SK-N-SH (cell line): ENCODE data around the gene FYN. TPM values are rescaled to one million over a fixed set of nuclear protein-coding genes. Genes with fewer than 3 reads are reported as not detected.
A peak's percentile ranks its signal among the peaks of the same experiment; 100 is the strongest.

ENCODE experiments used
- CTCF ChIA-PET: fragments of 300-600, 350-600 bp; formaldehyde crosslinking; extraction: SDS; loops from one replicate; lab custom pipeline; 2021; lab: Yijun Ruan, JAX
- POLR2A ChIA-PET: fragments of 350-600 bp; sonication (Branson Sonifier 250); formaldehyde crosslinking; extraction: SDS; loops from one replicate; lab custom pipeline; 2020; ENCODE audit warnings: antibody characterized with exemption, inconsistent platforms; lab: Yijun Ruan, JAX
- DNase-seq: peaks from one replicate; pipeline ENCODE4 v3.0.0; 2012
- H2AFZ ChIP-seq: fragments of 200-600 bp; sonication (generic); 2 replicates; pipeline ENCODE4 v1.8.1; 2016; ENCODE audit warnings: antibody characterized with exemption, mild to moderate bottlenecking, low read depth
- H3F3A ChIP-seq: fragments of 200-600 bp; sonication (generic); replicated peaks from 2 replicates; pipeline ENCODE3; 2016; ENCODE audit warnings: antibody characterized with exemption, mild to moderate bottlenecking; ENCODE audit not compliant: insufficient read depth
- H3K27ac ChIP-seq, 2 experiments: fragments of 200-500 bp in 1 of 2; fragments of 200-600 bp in 1 of 2; sonication (Bioruptor generic) in 1 of 2; sonication (generic), shearing (Covaris generic) in 1 of 2; 2 replicates each; pipeline versions ENCODE4 v1.5.1 to v1.6.1; 2014 to 2016; ENCODE audit warnings: low read depth in 2 of 2, inconsistent platforms in 1 of 2, low read length in 1 of 2, mild to moderate bottlenecking in 1 of 2, mixed read lengths in 1 of 2
- H3K27me3 ChIP-seq: fragments of 200-600 bp; sonication (generic), shearing (Covaris generic); 2 replicates; pipeline ENCODE4 v1.6.1; 2016; ENCODE audit warnings: mixed run types; ENCODE audit not compliant: insufficient read depth
- H3K36me3 ChIP-seq, 2 experiments: fragments of 200-500 bp in 1 of 2; fragments of 200-600 bp in 1 of 2; sonication (Bioruptor generic) in 1 of 2; sonication (generic) in 1 of 2; replicated peaks in 1 of 2; 2 replicates each; pipeline versions ENCODE3 to v1.5.1; 2014 to 2016; ENCODE audit warnings: low read length in 1 of 2, mild to moderate bottlenecking in 1 of 2; ENCODE audit not compliant: insufficient read depth in 2 of 2, control insufficient read depth in 1 of 2
- H3K4me1 ChIP-seq, 2 experiments: fragments of 200-500 bp in 1 of 2; fragments of 200-600 bp in 1 of 2; sonication (Bioruptor generic) in 1 of 2; sonication (generic), shearing (Covaris generic) in 1 of 2; 2 replicates each; pipeline versions ENCODE4 v1.5.1 to v1.6.1; 2014 to 2016; ENCODE audit warnings: low read depth in 1 of 2, low read length in 1 of 2, mixed run types in 1 of 2; ENCODE audit not compliant: insufficient read depth in 2 of 2, control insufficient read depth in 1 of 2
- H3K4me2 ChIP-seq: fragments of 200-600 bp; sonication (generic), shearing (Covaris generic); 2 replicates; pipeline ENCODE4 v1.6.1; 2017; ENCODE audit warnings: mixed run types
- H3K4me3 ChIP-seq, 2 experiments: fragments of 200-500 bp in 1 of 2; fragments of 200-600 bp in 1 of 2; sonication (Bioruptor generic) in 1 of 2; sonication (generic), shearing (Covaris generic) in 1 of 2; 2 replicates each; pipeline versions ENCODE4 v1.5.1 to v1.8.1; 2014 to 2016; ENCODE audit warnings: low read depth in 2 of 2, inconsistent platforms in 1 of 2, low read length in 1 of 2, mild to moderate bottlenecking in 1 of 2, mixed read lengths in 1 of 2, moderate library complexity in 1 of 2
- H3K79me2 ChIP-seq: fragments of 200-600 bp; sonication (generic); 2 replicates; pipeline ENCODE4 v1.8.1; 2017; ENCODE audit warnings: mild to moderate bottlenecking; ENCODE audit not compliant: insufficient read depth
- H3K9ac ChIP-seq: fragments of 200-600 bp; sonication (generic); 2 replicates; pipeline ENCODE4 v1.6.1; 2017; ENCODE audit warnings: mixed run types
- H3K9me2 ChIP-seq: fragments of 200-600 bp; sonication (generic); 2 replicates; pipeline ENCODE4 v1.6.1; 2017; ENCODE audit warnings: mixed run types
- H3K9me3 ChIP-seq: fragments of 200-600 bp; sonication (generic); 2 replicates; pipeline ENCODE4 v1.6.1; 2017; ENCODE audit warnings: mixed run types, mild to moderate bottlenecking, moderate library complexity
- H4K20me1 ChIP-seq: fragments of 200-600 bp; sonication (generic); 2 replicates; pipeline ENCODE4 v1.6.1; 2017; ENCODE audit warnings: mild to moderate bottlenecking, mixed run types; ENCODE audit not compliant: insufficient read depth
- CHD2 ChIP-seq: fragments of 150-350 bp; IDR thresholded peaks from 2 replicates; pipeline ENCODE4 v1.6.1; 2018; ENCODE audit warnings: low read length; ENCODE audit not compliant: partially characterized antibody
- EP300 ChIP-seq, 2 experiments: IDR thresholded peaks; 2 replicates each; pipeline versions ENCODE4 v1.4.0 to v1.6.1; 2012; ENCODE audit warnings: borderline replicate concordance in 1 of 2, low read depth in 1 of 2, low read length in 1 of 2
- FOXM1 ChIP-seq: IDR thresholded peaks from 2 replicates; pipeline ENCODE4 v1.4.0; 2012; ENCODE audit warnings: low read depth, mild to moderate bottlenecking
- GABPA ChIP-seq: IDR thresholded peaks from 2 replicates; pipeline ENCODE4 v1.4.0; 2012; ENCODE audit warnings: low read depth, mild to moderate bottlenecking
- GATA2 ChIP-seq: sonication (generic); formaldehyde crosslinking; IDR thresholded peaks from 2 replicates; pipeline ENCODE4 v1.5.0; 2020; ENCODE audit warnings: mild to moderate bottlenecking, missing genetic modification reagents
- MEF2A ChIP-seq: IDR thresholded peaks from 2 replicates; pipeline ENCODE4 v1.4.0; 2012; ENCODE audit warnings: low read depth, borderline replicate concordance
- PBX3 ChIP-seq: IDR thresholded peaks from 2 replicates; pipeline ENCODE4; 2012
- RAD21 ChIP-seq: IDR thresholded peaks from 2 replicates; pipeline ENCODE4 v1.6.1; 2012; ENCODE audit warnings: mild to moderate bottlenecking, low read length
- REST ChIP-seq: IDR thresholded peaks from 2 replicates; pipeline ENCODE4 v1.6.1; 2012; ENCODE audit warnings: mild to moderate bottlenecking, low read depth, low read length, moderate library complexity
- RFX5 ChIP-seq: IDR thresholded peaks from 2 replicates; pipeline ENCODE4 v1.6.1; 2012; ENCODE audit warnings: mild to moderate bottlenecking, improper control_type of control experiment, low read length
- TAF1 ChIP-seq: IDR thresholded peaks from 2 replicates; pipeline ENCODE4 v1.6.1; 2012; ENCODE audit warnings: low read depth, mild to moderate bottlenecking, low read length, moderate library complexity, borderline replicate concordance
- TCF12 ChIP-seq: IDR thresholded peaks from 2 replicates; pipeline ENCODE4 v1.4.0; 2012
- TEAD4 ChIP-seq: IDR thresholded peaks from 2 replicates; pipeline ENCODE4 v1.4.0; 2012; ENCODE audit warnings: mild to moderate bottlenecking, borderline replicate concordance; ENCODE audit not compliant: insufficient read depth
- WGBS: methylation state at CpG from one replicate; pipeline ENCODE4 v1.1.6; 2017; ENCODE audit warnings: low lambda C conversion rate; 5-methylcytosine and 5-hydroxymethylcytosine counted together
- polyA plus RNA-seq, 3 experiments: library from polyadenylated mRNA; depleted of rRNA; stranded (reverse); fragments of >200 nt; gene quantifications; 2 replicates each; pipeline ENCODE4 v1.2.3, GENCODE V29; 2012

FYN gene
- polyA plus RNA-seq, 1 of the 3 experiments (the other 2 are of a cell fraction), result 31.0 TPM

GRCh38 chr6:111824608-111825337, 48.5 kb downstream of the FYN start:
- DNase-seq, result no peak
- no peaks in the 10 kb centered on the region for H4K20me1 ChIP-seq
- H3K4me3 ChIP-seq, result no peak overlapping the region
- H3K27me3 ChIP-seq, result no peaks in the 10 kb centered on the region
- 0 out of 2 replicates have a peak, but pooled peaks cover 8% of the 10 kb centered on the region for H3K9me3 ChIP-seq
- ChIA-PET CTCF (interaction anchor here (2.0 to 2.4 kb wide), 2 partner anchors 13 to 115 kb away, joined by 4 to 8 read pairs; no protein-coding TSS in a partner anchor), POLR2A (no interaction called here)
- WGBS, result 89% methylated on average over 4 of the region's 4 CpGs
- peak overlapping the region; percentile 77; the same call in 1 of the 2 replicates for H3K4me2 ChIP-seq
- H3F3A ChIP-seq, result peaks cover 12% of the 10 kb centered on the region
- no peak for TF ChIP-seq PBX3
- TF ChIP-seq REST, result peak; percentile 79
- H3K36me3 ChIP-seq, result peaks cover 0 to 3% of the 10 kb centered on the region in 2 experiments
- H3K9ac ChIP-seq, result no peak overlapping the region
- H3K79me2 ChIP-seq, result peaks cover 27% of the 10 kb centered on the region; the same call in 1 of the 2 replicates
- H3K9me2 ChIP-seq, result no peaks in the 10 kb centered on the region
- peaks cover 2 to 24% of the 10 kb centered on the region in 2 experiments for H3K4me1 ChIP-seq
- H2AFZ ChIP-seq, result no peak overlapping the region
- peak overlapping the region in 1 of 2 experiments; percentile 89; a peak in 2 of 4 replicates for H3K27ac ChIP-seq

GRCh38 chr6:111823831-111824607, 49.2 kb downstream of the FYN start:
- H3K9ac ChIP-seq, result peak overlapping the region; percentile 59; the same call in 1 of the 2 replicates
- WGBS, result 25% methylated on average over 4 of the region's 4 CpGs
- peak overlapping the region; percentile 16 to 89; a peak in 3 of 4 replicates for H3K27ac ChIP-seq
- peaks cover 8% of the 10 kb centered on the region; the same call in 1 of the 2 replicates for H3K9me3 ChIP-seq
- no peaks in the 10 kb centered on the region for H4K20me1 ChIP-seq
- ChIA-PET CTCF (interaction anchor here (2.0 to 2.4 kb wide), 2 partner anchors 12 to 114 kb away, joined by 4 to 8 read pairs; no protein-coding TSS in a partner anchor), POLR2A (no interaction called here)
- H3F3A ChIP-seq, result peaks cover 12% of the 10 kb centered on the region
- H3K36me3 ChIP-seq, result peaks cover 0 to 9% of the 10 kb centered on the region in 2 experiments
- peak overlapping the region; percentile 40; the same call in 1 of the 2 replicates for H2AFZ ChIP-seq
- H3K4me1 ChIP-seq, result peaks cover under 1 to 24% of the 10 kb centered on the region in 2 experiments
- peak overlapping the region; percentile 77 for H3K4me2 ChIP-seq
- H3K4me3 ChIP-seq, result peak overlapping the region in 1 of 2 experiments; percentile 41; a peak in 3 of 4 replicates
- no peak for DNase-seq
- H3K9me2 ChIP-seq, result no peaks in the 10 kb centered on the region
- peaks cover 27% of the 10 kb centered on the region; the same call in 1 of the 2 replicates for H3K79me2 ChIP-seq
- no peaks in the 10 kb centered on the region for H3K27me3 ChIP-seq
- no peak for TF ChIP-seq GABPA
- no peak; the same call in 1 of the 2 replicates for TF ChIP-seq PBX3
- TF ChIP-seq RFX5, result no peak
- no peak for TF ChIP-seq GATA2 (CRISPR knock-in tag)
- peak; percentile 64 for TF ChIP-seq TCF12
- no peak for TF ChIP-seq TAF1
- no peak for TF ChIP-seq MEF2A
- no peak; the same call in 1 of the 2 replicates for TF ChIP-seq TEAD4
- no peak for TF ChIP-seq REST
- TF ChIP-seq RAD21, result no peak
- no peak for TF ChIP-seq FOXM1
- no peak for TF ChIP-seq CHD2
- TF ChIP-seq EP300 (IDR thresholded peaks at IDR 0.05; ENCODE audit: borderline replicate concordance in 1 of 2, low read depth in 1 of 2, low read length in 1 of 2), result peak in 1 of 2 experiments; percentile 29; a peak in 1 of 4 replicates
